HG02884 (cell line): ENCODE measurements around the gene CD40.

Source experiments
- ATAC-seq: cut with Tn5 transposase; IDR thresholded peaks from one replicate; pipeline ENCODE4 v1.9.1; 2021; ENCODE audit warnings: mild to moderate bottlenecking, moderate library complexity; ENCODE audit not compliant: unreplicated experiment

The CD40 gene

DNA sequence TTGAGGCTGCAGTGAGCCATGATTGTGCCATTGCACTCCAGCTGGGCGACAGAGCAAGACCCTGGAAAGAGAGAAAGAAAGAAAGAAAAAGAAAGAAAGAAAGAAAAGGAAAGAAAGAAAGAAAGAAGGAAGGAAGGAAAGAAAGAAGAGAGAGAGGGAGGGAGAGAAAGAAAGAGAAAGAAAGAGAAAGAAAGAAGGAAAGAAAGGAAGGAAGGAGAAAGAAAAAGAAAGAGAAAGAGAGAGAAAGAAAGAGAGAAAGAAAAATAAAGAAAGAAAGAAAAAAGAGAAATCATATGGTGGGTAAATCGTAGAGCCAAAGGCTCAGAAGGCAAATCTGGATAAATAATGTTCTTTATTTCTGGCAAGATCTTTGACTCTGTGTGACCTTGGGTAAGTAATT is 53.4 kb downstream of the CD40 start:
- no peak for ATAC-seq

DNA sequence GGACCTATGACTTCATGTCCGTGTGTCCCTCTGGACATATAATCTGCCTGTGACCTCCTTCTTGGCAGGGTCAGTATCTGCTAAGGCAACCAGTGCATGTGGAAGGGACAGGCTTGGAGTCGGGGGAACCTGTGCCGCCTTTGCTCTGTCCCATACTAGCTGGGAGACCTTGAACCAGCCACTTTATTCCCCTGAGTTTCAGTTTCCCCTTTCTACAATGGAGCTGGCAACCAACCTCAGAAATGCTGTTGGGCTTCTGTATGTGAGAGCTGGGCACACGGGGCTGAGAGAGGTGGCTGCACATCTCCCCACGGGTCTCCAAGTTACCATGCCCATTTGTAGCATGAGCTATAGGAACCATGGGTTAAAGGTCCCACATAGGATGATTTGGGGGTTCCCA is 53.8 kb downstream of the CD40 start:
- no peak for ATAC-seq

GRCh38 chr20:46172455-46172854 is 54.3 kb downstream of the CD40 start:
- no peak for ATAC-seq

- no peak for ATAC-seq
Measured at GRCh38 chr20:46172961-46173536, 54.9 kb downstream of the CD40 start.

GRCh38 chr20:46173652-46174468 is 55.7 kb downstream of the CD40 start:
- ATAC-seq, result no peak

- ATAC-seq, result no peak
Measured at GRCh38 chr20:46174469-46175126, 56.5 kb downstream of the CD40 start.

- ATAC-seq, result no peak
Measured at GRCh38 chr20:46175127-46175494, 57.0 kb downstream of the CD40 start.

DNA sequence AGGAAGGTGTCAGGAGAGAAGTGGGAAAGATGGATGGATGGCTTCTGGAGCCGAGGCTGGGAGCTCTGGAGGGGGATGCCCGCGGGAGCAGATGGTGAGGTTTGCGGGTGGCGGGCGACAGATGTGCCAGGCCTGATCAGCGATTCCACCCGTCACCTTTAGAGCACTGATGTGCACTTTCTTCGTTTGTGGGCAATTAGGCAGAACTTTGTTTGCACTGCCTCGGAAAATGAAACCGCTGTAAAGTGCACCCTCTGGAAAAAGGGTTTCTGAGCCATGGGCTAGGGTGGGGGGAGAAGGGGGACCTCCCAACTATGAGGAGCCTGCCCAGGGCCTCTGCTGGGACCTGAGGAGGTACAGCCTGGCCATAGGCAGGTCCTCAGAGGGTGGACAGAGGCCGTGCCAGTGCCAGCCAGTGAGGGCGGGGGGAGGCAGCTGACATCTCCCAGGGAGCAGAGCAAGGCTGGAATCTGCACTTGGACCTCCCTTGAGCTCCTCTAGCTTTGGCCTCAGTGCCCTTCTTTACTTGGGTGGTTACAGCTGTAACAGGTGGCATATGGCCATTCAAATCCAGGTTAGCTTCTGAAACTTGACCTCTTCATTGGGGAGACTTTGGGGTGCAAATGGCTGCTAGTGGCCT is 58.7 kb downstream of the CD40 start:
- no peak for ATAC-seq

DNA sequence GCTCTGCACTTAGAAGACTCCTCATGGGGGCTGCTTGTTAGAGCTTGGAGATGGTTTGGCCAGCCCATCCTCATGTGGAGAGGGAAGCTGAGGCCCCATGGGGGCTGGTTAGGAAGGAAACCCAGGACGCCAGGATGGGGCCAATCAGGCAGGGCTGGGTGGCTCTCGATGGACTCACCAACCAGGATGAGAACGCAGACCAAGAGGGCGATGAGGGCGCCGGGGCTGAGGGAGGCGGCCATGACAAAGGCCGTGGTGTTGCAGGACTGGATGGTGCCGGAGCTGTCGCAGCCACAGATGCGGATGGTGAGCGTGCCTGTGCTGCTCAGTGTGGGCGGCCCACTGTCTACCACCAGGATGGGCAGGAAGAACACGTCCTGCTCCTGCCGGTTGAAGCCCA is 59.7 kb downstream of the CD40 start:
- ATAC-seq, result no peak

GRCh38 chr20:46178891-46179290 is 60.8 kb downstream of the CD40 start:
- ATAC-seq, result no peak
